Lower leg skin (tissue), 3 donors: ENCODE results near the gene GNG2.

ENCODE experiments used
- POLR2A ChIP-seq, 2 donors: fragments of 450-650 bp; IDR thresholded peaks; one replicate each; pipeline ENCODE4 v1.6.1; 2016 to 2017; ENCODE audit warnings: antibody characterized with exemption in 2 of 2, mild to moderate bottlenecking in 1 of 2, moderate library complexity in 1 of 2
- TF ChIP-seq, protein P1 (sequence below), 3 donors: fragments of 450-650 bp; IDR thresholded peaks; one replicate each; pipeline ENCODE4 v1.5.1; 2016; ENCODE audit warnings: antibody characterized with exemption in 3 of 3, mild to moderate bottlenecking in 3 of 3, moderate library complexity in 2 of 3

DNA sequence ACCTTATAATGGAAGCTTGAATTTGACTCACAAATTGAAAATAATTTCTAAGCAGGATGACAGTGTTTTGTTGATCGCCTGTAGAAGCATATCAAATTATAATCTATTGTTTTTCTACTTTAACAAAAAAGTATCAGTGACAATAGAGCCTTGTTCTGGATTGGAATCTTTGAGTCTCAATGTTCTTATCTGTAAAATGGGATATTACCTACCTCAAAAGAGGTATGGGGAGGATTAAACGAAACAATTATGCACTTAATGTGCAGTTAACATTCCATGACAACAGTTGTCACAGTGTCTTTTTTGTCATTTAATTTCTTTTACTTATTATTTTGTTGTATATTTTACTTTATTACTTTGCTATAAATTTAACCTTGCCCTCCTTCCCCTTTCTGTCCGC lies 130.1 kb downstream of the GNG2 start:
- TF ChIP-seq, protein P1, sequence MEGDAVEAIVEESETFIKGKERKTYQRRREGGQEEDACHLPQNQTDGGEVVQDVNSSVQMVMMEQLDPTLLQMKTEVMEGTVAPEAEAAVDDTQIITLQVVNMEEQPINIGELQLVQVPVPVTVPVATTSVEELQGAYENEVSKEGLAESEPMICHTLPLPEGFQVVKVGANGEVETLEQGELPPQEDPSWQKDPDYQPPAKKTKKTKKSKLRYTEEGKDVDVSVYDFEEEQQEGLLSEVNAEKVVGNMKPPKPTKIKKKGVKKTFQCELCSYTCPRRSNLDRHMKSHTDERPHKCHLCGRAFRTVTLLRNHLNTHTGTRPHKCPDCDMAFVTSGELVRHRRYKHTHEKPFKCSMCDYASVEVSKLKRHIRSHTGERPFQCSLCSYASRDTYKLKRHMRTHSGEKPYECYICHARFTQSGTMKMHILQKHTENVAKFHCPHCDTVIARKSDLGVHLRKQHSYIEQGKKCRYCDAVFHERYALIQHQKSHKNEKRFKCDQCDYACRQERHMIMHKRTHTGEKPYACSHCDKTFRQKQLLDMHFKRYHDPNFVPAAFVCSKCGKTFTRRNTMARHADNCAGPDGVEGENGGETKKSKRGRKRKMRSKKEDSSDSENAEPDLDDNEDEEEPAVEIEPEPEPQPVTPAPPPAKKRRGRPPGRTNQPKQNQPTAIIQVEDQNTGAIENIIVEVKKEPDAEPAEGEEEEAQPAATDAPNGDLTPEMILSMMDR (IDR thresholded peaks at IDR 0.05), result no peak
- TF ChIP-seq POLR2A (IDR thresholded peaks at IDR 0.05), result no peak
